T-helper 2 cell treated with Interferon-gamma antibody and Interleukin-4, amounts not matched to agents 5 μg/mL and 100 μg/mL, for 36 hours (primary cell): ENCODE measurements around the gene TAF9.

Source experiments
- DNase-seq: peaks from one replicate; pipeline ENCODE4 v3.0.0; 2021; ENCODE audit warnings: low spot score
- H3K27ac Mint-ChIP-seq: one replicate; pipeline ENCODE4 v1.8.0; 2021; ENCODE audit warnings: mild to moderate bottlenecking, mixed read lengths
- H3K27me3 Mint-ChIP-seq: one replicate; pipeline ENCODE4 v1.8.0; 2021; ENCODE audit warnings: low read depth, mixed read lengths
- H3K36me3 Mint-ChIP-seq: one replicate; pipeline ENCODE4 v1.8.0; 2021; ENCODE audit warnings: low read depth, mixed read lengths
- H3K4me1 Mint-ChIP-seq: one replicate; pipeline ENCODE4 v1.8.0; 2021; ENCODE audit warnings: low read depth, mixed read lengths
- H3K4me3 Mint-ChIP-seq: one replicate; pipeline ENCODE4 v1.8.0; 2022; ENCODE audit warnings: mild to moderate bottlenecking, moderate library complexity, mixed read lengths
- H3K9me3 Mint-ChIP-seq: one replicate; pipeline ENCODE4 v1.8.0; 2021; ENCODE audit warnings: mixed read lengths

Gene TAF9

DNA sequence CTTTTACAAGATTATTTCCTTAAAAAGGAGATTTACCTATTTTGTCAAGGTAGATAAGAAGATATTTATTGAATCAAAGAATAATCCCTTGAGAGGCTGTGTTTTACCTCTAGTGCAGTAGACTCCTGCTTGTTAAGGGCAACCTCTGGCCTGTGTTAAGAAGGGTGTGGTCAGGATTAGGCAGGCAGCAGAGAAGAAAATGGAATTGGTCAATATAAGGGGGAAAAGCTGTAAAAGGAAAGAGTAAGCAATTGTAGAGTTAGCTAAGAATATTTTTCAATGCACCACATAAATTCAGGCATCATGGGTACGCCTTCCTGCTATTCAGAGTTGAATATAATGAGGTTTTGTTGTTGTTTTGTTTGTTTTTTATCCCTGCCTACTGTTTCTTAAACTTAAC is 43.0 kb downstream of the TAF9 start:
- Mint-ChIP-seq H3K4me1 (no peaks in the 10 kb centered on the region), H3K4me3 (no peak overlapping the region), H3K27ac (no peak overlapping the region), H3K27me3 (no peaks in the 10 kb centered on the region), H3K36me3 (peaks cover 2% of the 10 kb centered on the region), H3K9me3 (no peaks in the 10 kb centered on the region)
- no peak for DNase-seq

GRCh38 chr5:69317391-69317790 is 51.9 kb downstream of the TAF9 start:
- Mint-ChIP-seq H3K9me3 (no peaks in the 10 kb centered on the region), H3K4me3 (no peak overlapping the region), H3K36me3 (peaks cover 25% of the 10 kb centered on the region), H3K27ac (no peak overlapping the region), H3K27me3 (no peaks in the 10 kb centered on the region), H3K4me1 (no peaks in the 10 kb centered on the region)
- DNase-seq: no peak

GRCh38 chr5:69315972-69316371 is 53.3 kb downstream of the TAF9 start:
- Mint-ChIP-seq H3K27me3 (no peaks in the 10 kb centered on the region), H3K36me3 (peaks cover 31% of the 10 kb centered on the region), H3K27ac (no peak overlapping the region), H3K4me1 (no peaks in the 10 kb centered on the region), H3K9me3 (no peaks in the 10 kb centered on the region), H3K4me3 (no peak overlapping the region)
- DNase-seq: no peak
